Measurements from ENCODE around the gene KLHL9. TPM values are rescaled to one million over a fixed set of nuclear protein-coding genes. Genes with fewer than 3 reads are reported as not detected.

Gene KLHL9
- total and polyA plus RNA-seq, 2 donors (not counting 1 experiment from before 2014, with no cell fraction given) = 4.3 to 17.6 TPM

- no peak overlapping the region for H3K4me2 ChIP-seq (replicated peaks; ENCODE audit: low read depth, low read length, poor library complexity, severe bottlenecking)
- H3K4me3 ChIP-seq (ENCODE audit: control extremely low read depth in 1 of 5, extremely low read depth in 1 of 5, insufficient read depth in 1 of 5, low read depth in 2 of 5, low read length in 4 of 5) = no peak overlapping the region
- ATAC-seq (ENCODE audit: low read depth) = no peak
- WGBS (ENCODE audit: insufficient coverage) = 100% methylated on average over 1 of the region's 1 CpG
- peaks cover 5% of the 10 kb centered on the region in 2 donors for H3K4me1 ChIP-seq (ENCODE audit: control insufficient read depth in 2 of 2, insufficient read depth in 2 of 2, low read length in 2 of 2)
- CTCF ChIA-PET = interaction anchor here (1.4 kb wide), 1 partner anchor 102 kb away, joined by 3 read pairs; no protein-coding TSS in a partner anchor
- no peaks in the 10 kb centered on the region for H3K9me3 ChIP-seq (ENCODE audit: control extremely low read depth in 1 of 3, control insufficient read depth in 2 of 3, insufficient read depth in 1 of 3, low read length in 2 of 3)
- no peaks in the 10 kb centered on the region for H3K9me3 Mint-ChIP-seq (ENCODE audit: insufficient read depth)
- H2AFZ ChIP-seq (ENCODE audit: insufficient read depth, low read depth, low read length, poor library complexity, severe bottlenecking) = no peak overlapping the region
- POLR2A ChIA-PET = no interaction called here
- no peak for DNase-seq
- no peak overlapping the region for H3K27ac ChIP-seq (ENCODE audit: low read length in 2 of 2)
- no peak overlapping the region for H3K4me3 Mint-ChIP-seq
- H3K27me3 ChIP-seq (replicated peaks in 1 of 4; ENCODE audit: control extremely low read depth in 1 of 4, control insufficient read depth in 3 of 4, insufficient read depth in 4 of 4, low read length in 3 of 4) = peaks cover 0 to 3% (median 0%) of the 10 kb centered on the region in 4 experiments
- no peak overlapping the region for H3K27ac Mint-ChIP-seq
- H3K4me1 Mint-ChIP-seq = peaks cover 2% of the 10 kb centered on the region
- H3K79me2 ChIP-seq (ENCODE audit: control insufficient read depth, insufficient read depth, low read length) = no peaks in the 10 kb centered on the region
- H3K27me3 Mint-ChIP-seq = peaks cover 24% of the 10 kb centered on the region
- no peak for TF ChIP-seq EZH2 (IDR thresholded peaks at IDR 0.05; ENCODE audit: borderline replicate concordance, insufficient read depth, low read depth, low read length, poor library complexity, severe bottlenecking)
- TF ChIP-seq CTCF (IDR thresholded peaks at IDR 0.05) = no peak
- no peaks in the 10 kb centered on the region for H4K20me1 ChIP-seq (ENCODE audit: control insufficient read depth, insufficient read depth, low read length, poor library complexity, severe bottlenecking)
- H3K36me3 ChIP-seq (replicated peaks in 1 of 2; ENCODE audit: control extremely low read depth in 1 of 2, control insufficient read depth in 1 of 2, extremely low read depth in 1 of 2, insufficient read depth in 2 of 2, low read length in 1 of 2) = no peaks in the 10 kb centered on the region
- intact Hi-C loops (cut with micrococcal nuclease) = no loop called here
- H3K9ac ChIP-seq (ENCODE audit: low read length) = no peak overlapping the region
These were observed 40.8 kb downstream of the KLHL9 start for GRCh38 chr9:21294364-21294774.

- H3K27me3 ChIP-seq (replicated peaks in 1 of 4; ENCODE audit: control extremely low read depth in 1 of 4, control insufficient read depth in 3 of 4, insufficient read depth in 4 of 4, low read length in 3 of 4) = peaks cover 0 to 5% (median 0%) of the 10 kb centered on the region in 4 experiments
- no peaks in the 10 kb centered on the region for H4K20me1 ChIP-seq (ENCODE audit: control insufficient read depth, insufficient read depth, low read length, poor library complexity, severe bottlenecking)
- no peak overlapping the region for H3K4me2 ChIP-seq (replicated peaks; ENCODE audit: low read depth, low read length, poor library complexity, severe bottlenecking)
- no peak overlapping the region for H3K4me3 ChIP-seq (ENCODE audit: control extremely low read depth in 1 of 5, extremely low read depth in 1 of 5, insufficient read depth in 1 of 5, low read depth in 2 of 5, low read length in 4 of 5)
- no peak overlapping the region for H3K27ac Mint-ChIP-seq
- no peak overlapping the region for H3K4me3 Mint-ChIP-seq
- no peaks in the 10 kb centered on the region for H3K9me3 ChIP-seq (ENCODE audit: control extremely low read depth in 1 of 3, control insufficient read depth in 2 of 3, insufficient read depth in 1 of 3, low read length in 2 of 3)
- H3K36me3 ChIP-seq (replicated peaks in 1 of 2; ENCODE audit: control extremely low read depth in 1 of 2, control insufficient read depth in 1 of 2, extremely low read depth in 1 of 2, insufficient read depth in 2 of 2, low read length in 1 of 2) = no peaks in the 10 kb centered on the region
- no peak overlapping the region for H3K27ac ChIP-seq (ENCODE audit: low read length in 2 of 2)
- no peaks in the 10 kb centered on the region for H3K4me1 ChIP-seq (ENCODE audit: control insufficient read depth in 2 of 2, insufficient read depth in 2 of 2, low read length in 2 of 2)
- no peak overlapping the region for H3K9ac ChIP-seq (ENCODE audit: low read length)
- ChIA-PET CTCF (interaction anchor here (1.4 kb wide), 1 partner anchor 37 kb away, joined by 4 read pairs; no protein-coding TSS in a partner anchor), POLR2A (no interaction called here)
- no peak for TF ChIP-seq EZH2 (IDR thresholded peaks at IDR 0.05; ENCODE audit: borderline replicate concordance, insufficient read depth, low read depth, low read length, poor library complexity, severe bottlenecking)
- TF ChIP-seq CTCF (IDR thresholded peaks at IDR 0.05) = no peak
- H3K79me2 ChIP-seq (ENCODE audit: control insufficient read depth, insufficient read depth, low read length) = no peaks in the 10 kb centered on the region
- H3K9me3 Mint-ChIP-seq (ENCODE audit: insufficient read depth) = no peaks in the 10 kb centered on the region
- H2AFZ ChIP-seq (ENCODE audit: insufficient read depth, low read depth, low read length, poor library complexity, severe bottlenecking) = no peak overlapping the region
- intact Hi-C loops (cut with micrococcal nuclease) = no loop called here
- whole genome bisulfite sequencing (ENCODE audit: insufficient coverage) = no CpG with 5 or more reads among the region's 2 CpGs
- H3K4me1 Mint-ChIP-seq = no peaks in the 10 kb centered on the region
- peaks cover 34% of the 10 kb centered on the region for H3K27me3 Mint-ChIP-seq
- DNase-seq (no peak), ATAC-seq (ENCODE audit: low read depth) (no peak)
These were observed 45.4 kb downstream of the KLHL9 start for GRCh38 chr9:21289848-21290247.

Measured in B cell (primary cell).